ENCODE measurements around the gene TRERF1.

- TF ChIP-seq CTCF (IDR thresholded peaks at IDR 0.05) (no peak), POLR2A (IDR thresholded peaks at IDR 0.05) (no peak)
Observed at GRCh38 chr6:42190554-42191183, 261.1 kb downstream of the TRERF1 start.
